GM18520 (cell line): ENCODE data around the gene FKBP6.
"Not testable (repeated sequence)": the region's sequence is repeated elsewhere in the genome, so short reads cannot be mapped to it uniquely, and the experiment has no call there.

Experiments used
- ATAC-seq: cut with Tn5 transposase; IDR thresholded peaks from one replicate; pipeline ENCODE4 v1.9.1; 2021; ENCODE audit not compliant: unreplicated experiment

FKBP6 gene

DNA sequence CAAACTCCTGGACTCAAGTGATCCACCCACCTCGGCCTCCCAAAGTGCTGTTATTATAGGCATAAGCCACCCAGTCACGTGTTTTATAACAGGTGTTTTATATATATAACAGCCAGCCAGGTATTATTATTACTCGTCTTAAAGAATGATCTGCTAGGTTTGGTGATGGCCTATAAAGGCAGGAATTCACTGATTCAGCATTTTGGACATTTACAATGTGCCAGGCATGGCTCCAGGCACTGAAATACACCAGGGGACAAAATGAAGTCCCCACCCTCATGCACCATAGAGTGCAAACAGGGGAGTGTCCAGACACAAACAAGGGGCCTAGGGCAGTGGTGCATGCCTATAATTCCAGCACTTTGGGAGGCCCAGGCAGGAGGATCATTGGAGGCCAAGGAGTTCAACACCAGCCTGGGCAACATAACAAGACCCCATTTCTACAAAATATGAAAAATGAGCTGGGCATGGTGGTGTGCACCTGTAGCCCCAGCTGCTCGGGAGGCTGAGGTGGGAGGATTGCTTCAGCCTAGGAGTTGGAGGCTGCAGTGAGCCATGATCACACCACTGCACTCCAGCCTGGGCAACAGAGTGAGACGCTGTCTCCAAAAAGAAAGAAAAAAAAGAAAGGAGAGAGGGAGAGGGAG, 4.4 kb upstream of the FKBP6 start:
- ATAC-seq = not testable (repeated sequence)

DNA sequence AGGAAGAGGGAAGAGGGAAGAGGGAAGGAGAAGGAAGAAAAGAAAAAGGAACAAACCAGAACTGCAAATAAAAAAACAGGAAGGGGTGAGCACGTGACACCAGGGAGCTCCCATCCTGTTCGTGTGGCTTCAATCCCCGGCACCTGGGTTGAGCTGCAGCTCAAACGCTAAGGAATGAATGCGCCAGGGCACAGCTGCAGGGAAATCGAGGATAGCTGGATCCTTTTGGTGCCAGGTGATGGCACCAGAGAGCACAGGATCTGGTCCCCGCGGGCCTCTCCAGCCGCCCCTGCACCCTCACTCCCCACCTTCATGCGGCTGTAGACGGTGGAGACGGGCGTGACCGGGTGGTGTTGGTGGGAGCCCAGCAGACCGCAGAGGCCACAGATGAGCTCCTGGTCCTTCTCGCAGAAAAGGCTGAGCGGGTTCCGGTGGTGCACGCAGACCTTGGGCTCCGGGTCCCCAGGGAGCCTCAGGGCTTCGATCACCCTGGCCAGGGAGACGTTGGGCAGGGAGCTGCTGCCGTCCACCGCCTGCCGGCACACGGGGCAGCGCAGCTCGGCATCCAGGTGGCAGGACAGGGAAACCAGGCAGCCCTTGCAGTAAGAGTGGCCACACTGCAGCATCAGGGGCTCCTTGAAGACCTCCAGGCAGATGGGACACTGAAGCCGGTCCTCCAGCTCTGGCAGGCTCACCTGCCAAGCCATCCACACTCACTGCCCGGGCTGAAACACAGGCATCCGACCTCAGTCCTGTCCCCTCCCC, 3.7 kb upstream of the FKBP6 start:
- not testable (repeated sequence) for ATAC-seq

DNA sequence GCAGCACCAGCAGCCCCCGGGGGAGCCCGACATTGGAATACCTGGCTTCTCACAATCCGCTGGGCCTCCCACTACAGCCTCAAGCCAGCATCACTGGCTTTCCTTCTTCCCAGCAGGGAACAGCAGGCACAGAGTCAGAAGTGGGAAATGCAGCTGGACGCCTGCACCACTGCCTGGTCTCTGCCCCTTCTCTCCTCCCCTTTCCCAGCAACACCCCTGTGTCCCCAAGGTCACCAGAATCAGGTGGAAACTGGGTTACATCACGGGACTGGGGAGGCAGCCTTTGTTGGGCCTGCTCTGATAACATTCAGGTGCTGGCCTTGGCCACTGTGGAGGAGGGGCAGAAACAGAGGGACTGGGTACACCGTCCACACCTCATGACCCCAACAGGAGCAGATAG, 2.5 kb upstream of the FKBP6 start:
- ATAC-seq = not testable (repeated sequence)

DNA sequence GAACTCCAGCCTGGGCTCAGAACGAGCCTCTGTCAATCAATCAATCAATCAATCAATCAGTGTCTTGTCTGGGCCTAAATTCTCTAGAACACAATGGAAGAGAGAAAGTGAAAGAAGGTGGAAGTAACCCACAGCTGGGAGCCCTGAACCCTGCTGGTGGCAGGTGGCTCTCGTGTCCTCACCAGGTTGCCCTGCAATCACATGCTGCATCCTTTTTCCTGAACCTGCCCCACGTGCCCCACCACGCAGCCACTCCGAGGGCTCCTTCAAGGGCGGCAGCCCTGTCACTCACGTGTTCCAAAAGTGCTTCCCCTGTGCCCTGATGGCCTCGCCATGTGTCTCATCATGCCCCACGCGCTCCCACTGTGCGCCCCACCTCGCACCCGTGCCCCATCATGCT, 512 bp upstream of the FKBP6 start:
- ATAC-seq = not testable (repeated sequence)

DNA sequence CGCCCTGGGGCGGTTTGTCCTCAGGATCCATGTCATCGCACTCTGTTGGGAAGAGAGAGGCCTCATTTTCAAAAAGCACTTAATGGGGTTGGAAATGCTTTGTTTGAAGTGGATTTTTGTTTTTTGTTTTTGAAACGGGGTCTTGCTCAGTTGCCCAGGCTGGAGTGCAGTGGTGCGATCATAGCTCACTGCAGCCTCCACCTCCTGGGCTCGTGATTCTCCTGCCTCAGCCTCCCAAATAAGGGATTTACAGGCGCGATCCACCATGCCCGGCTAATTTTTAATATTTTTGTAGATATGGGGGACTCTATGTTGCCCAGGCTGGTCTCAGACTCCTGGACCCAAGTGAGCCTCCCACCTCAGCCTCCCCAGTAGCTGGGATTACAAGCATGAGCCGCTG, 735 bp downstream of the FKBP6 start:
- no peak for ATAC-seq

DNA sequence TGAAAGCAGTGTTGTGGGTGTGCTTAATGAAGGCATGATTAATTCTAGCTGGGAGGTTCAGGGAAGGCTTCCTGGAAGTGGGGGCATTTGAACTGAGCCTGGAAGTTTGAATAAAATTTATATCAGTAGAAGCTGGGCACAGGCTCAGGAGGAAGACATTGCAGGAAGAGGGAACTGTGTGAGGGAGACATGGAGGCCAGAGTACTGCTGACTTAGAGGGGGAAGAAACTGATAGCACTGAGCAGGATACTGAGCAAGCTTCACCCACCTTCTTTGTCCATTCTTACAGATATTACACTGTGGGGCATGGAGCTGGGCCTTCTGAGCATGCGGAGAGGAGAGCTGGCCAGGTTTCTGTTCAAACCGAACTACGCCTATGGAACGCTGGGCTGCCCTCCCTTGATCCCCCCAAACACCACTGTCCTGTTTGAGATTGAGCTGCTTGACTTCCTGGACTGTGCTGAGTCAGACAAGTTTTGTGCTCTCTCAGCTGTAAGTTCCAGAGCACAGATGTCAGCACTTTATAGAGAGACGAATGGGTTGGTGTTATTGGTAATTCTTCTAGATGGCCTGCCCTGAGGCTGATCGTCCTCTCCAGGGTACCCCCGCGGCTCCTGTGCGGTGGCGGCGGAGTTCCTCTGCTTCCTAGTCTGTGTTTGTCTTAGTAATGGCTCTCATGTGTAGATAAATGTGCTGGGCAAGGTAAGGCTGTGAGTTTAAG, 2.1 kb downstream of the FKBP6 start:
- ATAC-seq = no peak

DNA sequence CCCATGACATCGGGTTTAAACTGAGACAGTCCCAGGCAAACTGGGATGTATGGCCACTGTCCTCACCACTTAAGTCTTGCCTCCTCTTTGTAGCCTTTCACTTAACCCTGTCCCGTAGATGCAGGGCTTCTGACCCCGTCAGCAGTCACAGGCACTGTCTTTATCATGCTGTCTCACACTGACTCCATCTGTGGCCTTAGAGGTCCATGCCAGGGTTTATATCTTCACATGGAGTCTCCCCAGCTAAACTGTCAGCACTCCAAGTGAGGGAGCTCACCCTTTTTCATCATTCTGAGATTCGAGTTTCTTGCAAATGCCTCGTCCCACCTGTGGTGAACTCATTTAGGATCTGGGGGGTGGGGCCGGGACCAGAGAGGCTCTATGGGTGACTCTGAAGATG, 2.8 kb downstream of the FKBP6 start:
- no peak for ATAC-seq

DNA sequence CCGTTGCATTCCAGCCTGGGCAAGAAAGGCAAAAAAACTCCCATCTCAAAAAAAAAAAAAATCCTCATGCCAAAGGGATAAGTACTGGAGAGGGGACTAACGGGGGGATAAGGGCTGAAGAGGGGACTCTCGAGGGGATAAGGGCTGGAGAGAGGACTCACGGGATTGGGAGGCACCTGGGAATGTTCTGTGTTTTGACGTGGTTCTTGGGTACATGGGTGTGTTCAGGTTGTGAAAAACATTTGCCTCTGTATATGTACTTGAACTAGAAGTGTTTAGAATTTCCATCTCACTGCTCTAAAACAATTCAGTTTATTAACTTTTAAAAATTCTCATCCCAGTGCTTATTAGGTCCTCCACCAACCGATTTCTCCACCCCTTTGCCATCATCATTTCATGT, 4.5 kb downstream of the FKBP6 start:
- no peak for ATAC-seq

DNA sequence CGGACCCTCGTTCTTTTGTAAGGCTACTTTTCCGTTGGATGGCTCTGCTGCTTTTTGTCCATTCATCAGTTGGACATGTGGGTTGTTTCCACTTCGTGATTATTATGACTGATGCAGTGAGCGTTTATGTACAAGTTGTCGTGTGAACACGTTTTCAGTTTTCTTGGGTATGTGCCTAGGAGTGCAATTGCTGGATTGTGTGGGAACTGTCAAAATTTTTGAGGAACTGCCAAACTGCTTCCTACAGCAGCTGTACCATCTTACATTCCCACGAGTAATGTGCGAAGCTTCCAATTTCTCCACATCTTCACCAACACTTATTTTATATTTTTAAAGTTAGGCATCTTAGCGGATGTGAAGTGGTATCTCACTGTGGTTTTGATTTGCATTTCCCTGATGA, 10.4 kb downstream of the FKBP6 start:
- no peak for ATAC-seq

DNA sequence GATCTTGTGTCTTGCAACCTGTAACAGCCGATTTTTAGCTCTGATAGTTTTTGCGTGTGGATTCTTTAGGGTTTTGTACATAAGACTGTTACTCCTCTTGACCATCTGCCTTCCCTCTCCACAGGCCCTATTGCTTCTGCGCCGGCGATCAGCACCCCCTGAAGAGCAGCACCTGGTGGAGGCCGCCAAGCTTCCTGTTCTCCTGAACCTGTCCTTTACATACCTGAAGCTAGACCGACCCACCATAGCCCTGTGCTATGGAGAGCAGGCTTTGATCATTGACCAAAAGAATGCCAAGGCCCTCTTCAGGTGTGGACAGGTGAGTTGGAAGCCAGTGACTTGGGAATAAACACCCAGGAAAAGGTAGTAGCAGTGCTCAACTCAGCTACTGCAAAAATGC, 12.6 kb downstream of the FKBP6 start:
- no peak for ATAC-seq

DNA sequence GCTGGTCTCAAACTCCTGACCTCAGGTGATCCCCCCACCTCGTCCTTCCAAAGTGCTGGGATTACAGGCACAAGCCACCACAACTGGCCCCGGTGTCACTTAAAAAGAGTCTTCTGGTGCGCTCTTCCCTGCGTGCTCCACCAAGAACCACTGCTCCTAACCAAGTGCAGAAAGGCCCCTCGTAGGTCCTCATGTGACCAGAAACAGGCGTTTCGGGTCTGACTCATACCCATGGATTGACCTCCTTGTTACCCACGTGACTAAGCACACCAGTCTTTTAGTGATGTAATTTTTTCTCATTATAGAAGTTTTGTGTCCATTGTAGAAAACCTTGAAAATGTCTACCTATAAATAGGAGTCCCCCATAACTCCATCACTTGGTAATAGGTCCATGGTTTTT, 13.9 kb downstream of the FKBP6 start:
- no peak for ATAC-seq

DNA sequence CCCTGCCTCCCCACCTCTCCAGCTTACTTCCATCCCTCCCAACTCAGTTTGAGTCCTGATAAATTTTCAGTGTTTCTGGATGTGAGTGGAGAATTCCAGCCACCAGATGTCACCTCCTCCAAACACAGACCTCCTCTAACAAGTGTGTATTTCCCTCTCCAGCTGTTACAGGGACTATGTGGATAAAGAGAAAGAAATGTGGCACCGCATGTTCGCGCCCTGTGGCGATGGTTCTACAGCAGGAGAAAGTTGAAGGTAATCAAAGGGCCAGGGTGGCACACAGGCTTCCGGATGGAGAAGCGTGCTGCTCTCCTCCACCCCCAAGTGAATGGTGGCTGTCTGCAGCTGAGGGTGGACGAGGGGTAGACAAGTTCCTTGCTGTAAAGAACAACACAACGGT, 14.7 kb downstream of the FKBP6 start:
- no peak for ATAC-seq

DNA sequence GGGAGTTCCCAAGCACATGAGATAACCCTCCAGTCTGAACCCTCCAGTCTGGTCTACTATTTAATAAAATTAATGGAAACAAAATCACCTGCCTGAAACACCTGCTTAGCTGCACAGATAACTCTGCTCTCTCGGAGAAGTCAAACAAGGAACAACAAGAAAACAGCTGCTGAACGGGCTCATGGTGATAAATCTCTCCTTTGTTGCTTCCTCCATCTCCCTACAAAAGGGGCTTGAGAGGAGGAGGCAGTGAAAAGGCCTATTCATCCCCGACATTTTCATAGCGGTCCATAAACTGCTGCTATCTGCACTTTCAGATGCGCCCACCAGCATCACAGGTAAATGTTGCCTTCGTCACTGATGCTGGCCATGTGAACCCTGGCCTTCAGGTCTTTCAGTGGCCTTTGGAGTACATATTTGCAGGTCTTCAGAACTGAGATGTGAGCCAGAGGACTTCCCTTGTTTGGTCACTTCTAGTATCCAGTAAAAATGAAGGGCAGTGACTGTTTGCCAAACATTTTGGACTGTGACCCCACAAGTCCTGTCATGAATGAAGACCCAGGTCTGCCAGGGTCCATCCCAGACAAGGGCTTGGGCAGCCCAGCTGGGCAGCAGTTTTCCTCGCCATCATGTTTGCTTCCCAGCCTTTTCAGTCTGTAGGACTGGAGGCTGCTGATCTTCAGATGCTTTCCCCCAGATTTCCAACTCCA, 15.9 kb downstream of the FKBP6 start:
- no peak for ATAC-seq

DNA sequence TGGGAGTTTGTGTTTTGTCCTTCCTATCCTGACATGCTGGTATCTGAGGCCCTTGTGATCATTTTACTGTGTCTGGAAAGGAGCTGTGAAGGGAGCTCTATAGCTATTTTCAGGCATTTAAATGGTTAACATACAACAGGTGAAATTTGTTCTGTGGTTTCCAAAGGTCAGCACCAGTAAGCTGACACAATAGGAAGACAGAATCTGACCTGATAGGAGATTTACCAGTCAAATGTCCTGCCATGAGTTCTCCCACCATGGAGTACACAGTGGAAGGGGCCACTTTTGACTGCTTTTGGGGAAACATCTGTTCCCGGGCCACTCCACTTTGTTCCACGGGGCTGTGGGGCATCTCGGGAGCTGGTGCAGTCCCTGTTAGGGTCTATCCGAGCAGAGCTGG, 17.6 kb downstream of the FKBP6 start:
- no peak for ATAC-seq

DNA sequence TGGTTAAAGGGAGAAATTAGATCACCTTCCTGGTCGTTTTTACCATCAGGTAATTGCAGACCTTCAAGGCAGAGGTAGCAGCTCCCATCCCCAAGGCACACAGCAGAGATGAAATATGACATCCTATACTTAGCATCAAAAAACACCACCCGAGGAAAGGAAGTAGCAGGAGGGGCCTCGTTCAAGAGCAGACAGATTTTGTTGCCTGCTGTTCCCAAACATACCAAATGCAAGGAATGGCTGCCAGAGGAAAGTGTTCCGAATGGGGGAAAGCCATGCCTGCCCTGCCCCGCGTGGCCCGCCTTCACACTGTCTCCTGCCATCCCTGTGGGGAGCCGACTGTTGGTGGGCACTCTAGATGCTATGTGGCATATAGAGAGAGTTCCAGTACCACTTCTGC, 18.0 kb downstream of the FKBP6 start:
- ATAC-seq = no peak

DNA sequence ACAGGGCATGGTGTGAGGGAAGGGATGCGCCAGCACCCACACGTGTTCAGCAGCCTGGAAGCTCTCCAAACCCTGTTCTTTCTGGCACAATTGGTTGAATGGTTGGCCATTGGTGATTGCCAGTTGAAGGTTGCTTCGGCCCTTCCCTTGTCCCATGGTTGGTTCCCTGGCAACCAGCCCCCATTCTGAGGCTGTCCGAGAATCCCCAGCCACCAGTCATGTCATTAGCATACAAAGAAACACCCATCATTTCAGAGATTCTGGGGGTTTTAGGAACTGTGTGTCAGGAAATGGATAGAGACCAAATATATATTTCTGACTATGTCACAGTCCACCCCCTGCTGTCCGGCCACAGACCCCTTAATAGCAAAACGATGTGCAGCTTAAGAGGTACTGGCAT, 21.8 kb downstream of the FKBP6 start:
- ATAC-seq = no peak

DNA sequence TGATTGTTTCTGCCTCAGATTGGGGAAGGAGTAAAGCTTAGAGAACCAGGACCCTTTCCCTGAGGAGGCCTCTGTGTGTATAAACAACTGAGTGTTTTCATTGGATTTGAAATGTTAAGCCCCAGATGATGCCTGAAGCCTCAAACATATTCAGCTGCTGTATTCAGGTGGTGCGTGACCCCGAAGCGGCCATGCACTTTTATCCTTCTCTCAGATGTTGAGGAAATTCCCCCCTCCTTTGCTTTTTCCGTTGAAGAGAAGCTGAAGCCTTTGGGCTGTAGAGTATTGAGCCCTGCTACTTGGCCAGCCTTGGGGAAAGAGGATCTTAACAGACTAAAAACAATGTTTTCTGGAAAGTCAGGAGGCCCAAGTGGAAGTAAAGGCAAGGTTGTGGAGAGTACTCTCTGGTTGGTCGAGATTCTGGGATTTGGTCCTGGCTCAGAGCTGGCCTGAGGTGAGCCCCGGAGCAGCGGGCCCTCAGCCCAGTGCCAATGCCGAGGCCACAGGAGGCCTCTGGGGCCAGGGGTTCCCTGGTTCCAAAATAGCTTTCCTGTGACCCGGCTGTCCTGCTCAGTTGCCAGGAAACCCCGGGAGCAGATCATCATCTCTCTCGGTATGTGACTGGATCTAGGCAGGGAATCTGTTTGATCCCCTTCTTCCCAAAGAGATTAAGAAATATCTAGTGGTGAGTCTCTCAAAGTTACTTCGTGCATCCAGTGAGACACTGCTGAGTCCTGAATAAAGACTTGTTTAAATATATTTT, 22.5 kb downstream of the FKBP6 start:
- ATAC-seq = no peak

DNA sequence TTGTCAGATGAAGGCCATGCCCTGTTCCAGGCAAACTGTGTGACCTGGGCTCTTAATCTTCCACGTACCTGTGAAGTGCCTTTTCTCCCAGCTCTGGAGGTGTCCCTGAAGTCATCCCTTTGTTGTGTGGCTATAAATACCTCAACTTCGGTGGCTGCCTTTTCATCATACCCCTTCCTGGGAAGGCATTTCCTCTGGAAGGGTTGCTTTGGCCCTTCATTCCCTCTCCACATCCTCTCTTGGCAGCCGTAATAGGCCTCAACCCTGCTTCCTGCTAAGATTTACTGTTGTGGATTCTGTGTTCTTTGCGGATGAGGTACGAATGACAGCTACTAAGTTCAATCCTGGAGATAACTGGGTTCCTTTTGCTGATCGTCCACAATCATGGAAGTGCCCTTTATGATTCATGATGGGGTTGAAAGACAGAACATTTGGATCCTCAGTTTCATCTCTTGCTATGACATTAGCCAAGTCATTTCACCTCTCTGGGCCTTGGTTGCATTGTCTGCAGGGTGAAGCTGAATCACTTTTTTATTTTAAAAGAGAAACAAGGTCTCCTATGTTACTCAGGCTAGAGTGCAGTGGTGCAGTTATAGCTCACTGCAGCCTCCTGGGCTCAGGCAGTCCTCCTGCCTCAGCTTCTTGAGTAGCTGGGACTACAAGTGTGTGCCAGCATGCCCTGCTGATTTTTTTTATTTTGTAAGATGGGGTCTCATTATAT, 23.6 kb downstream of the FKBP6 start:
- ATAC-seq = no peak

DNA sequence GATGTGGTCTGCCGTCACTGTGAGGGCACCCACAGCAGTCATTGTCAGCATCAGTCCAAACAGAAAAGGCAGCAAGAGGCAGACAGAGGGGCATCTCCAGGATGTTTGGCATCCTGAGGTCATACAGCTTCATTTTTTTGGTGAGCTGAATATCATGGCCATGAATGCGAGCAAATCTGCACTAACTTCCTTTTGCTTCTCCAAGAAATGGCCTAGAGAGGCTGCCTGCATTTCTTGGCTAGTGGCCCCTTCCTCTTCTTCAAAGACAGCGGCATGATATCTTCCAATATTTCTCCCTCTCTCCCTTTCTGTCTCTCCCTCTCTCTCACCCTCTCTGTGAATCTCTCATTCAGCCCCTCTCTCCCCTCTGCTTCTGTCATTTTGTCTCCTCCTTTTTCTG, 24.8 kb downstream of the FKBP6 start:
- ATAC-seq = no peak

DNA sequence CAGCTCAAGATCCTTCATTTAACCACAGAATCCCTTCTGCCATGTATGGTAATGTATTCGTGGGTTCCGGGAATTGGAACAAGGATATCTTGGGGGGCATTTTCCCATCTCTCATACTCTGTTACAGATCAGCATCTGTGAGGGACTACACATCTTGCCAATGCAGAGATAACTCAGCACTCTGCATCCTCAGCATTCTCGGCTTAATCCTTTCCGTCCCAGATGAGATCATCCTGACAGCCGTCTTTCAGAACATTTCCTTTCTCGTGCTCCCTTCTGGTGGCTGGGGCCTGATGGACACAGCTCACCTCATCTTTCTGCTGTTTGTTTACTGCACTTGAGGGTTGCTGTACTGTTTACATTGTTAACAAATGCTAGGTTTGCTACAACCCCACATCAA, 25.3 kb downstream of the FKBP6 start:
- ATAC-seq = no peak
